ENCODE measurements around the gene MTA3. TPM values are rescaled to one million over a fixed set of nuclear protein-coding genes. Genes with fewer than 3 reads are reported as not detected.
"Not testable (repeated sequence)": the region's sequence is repeated elsewhere in the genome, so short reads cannot be mapped to it uniquely, and the experiment has no call there.

Gene MTA3
- total and polyA plus RNA-seq, 11 donors, result 11.9 to 31.8 (median 23.3) TPM

DNA sequence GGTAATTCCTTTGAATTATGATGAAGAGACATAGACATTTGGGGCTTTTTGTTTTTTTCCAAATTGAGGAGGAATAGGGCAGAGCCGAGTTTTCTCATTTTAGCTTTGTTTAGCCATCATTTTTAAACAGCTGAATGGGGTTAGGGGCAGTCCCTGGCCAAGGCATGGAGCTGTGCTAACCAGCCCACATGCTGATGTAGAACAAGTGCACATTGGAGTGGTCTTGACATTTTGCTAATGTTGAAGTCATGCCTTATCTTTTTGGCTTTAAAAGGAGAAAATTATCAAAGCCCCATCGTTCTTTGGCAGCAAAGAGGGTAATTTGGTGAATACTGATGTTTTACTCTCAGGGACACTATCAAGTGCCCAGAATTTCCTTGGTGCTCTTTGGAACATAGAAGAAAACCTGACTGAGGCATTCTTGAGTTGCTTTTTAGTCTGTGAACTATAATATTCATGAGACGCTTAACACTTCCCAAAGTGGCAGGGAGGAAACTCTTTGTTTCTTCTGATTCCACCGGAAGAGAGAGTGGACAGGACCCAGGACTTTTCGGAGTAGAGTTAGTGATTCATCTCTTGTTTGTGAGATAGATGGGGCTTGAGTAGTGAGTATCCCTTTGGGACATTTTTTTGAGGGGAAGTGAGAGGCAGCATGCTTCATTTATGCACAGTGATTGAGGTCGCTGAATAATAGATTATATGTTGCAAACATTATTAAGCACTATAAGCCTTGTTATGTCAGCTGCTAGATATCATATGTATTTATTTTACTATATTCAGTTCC, 45.0 kb downstream of the MTA3 start:
- WGBS, 4 donors, result 65 to 74% (median 67%) methylated on average over 6 of the region's 6 CpGs
- Histone ChIP-seq H3K27me3 (no peaks in the 10 kb centered on the region), H3K4me3 (no peak overlapping the region), H3K9me3 (no peaks in the 10 kb centered on the region), H3K36me3 (peaks cover 0 to 56% (median 26%) of the 10 kb centered on the region in 9 donors), H3K27ac (peak overlapping the region in 1 of 12 donors; percentile 10), H3K4me1 (peaks cover 0 to 10% (median 0%) of the 10 kb centered on the region in 12 donors)
- DNase-seq (no peak), ATAC-seq (peak in 1 of 4 donors; percentile 36)
- no peak for TF ChIP-seq POLR2A (IDR thresholded peaks at IDR 0.05)
- TF ChIP-seq, protein P1, sequence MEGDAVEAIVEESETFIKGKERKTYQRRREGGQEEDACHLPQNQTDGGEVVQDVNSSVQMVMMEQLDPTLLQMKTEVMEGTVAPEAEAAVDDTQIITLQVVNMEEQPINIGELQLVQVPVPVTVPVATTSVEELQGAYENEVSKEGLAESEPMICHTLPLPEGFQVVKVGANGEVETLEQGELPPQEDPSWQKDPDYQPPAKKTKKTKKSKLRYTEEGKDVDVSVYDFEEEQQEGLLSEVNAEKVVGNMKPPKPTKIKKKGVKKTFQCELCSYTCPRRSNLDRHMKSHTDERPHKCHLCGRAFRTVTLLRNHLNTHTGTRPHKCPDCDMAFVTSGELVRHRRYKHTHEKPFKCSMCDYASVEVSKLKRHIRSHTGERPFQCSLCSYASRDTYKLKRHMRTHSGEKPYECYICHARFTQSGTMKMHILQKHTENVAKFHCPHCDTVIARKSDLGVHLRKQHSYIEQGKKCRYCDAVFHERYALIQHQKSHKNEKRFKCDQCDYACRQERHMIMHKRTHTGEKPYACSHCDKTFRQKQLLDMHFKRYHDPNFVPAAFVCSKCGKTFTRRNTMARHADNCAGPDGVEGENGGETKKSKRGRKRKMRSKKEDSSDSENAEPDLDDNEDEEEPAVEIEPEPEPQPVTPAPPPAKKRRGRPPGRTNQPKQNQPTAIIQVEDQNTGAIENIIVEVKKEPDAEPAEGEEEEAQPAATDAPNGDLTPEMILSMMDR (IDR thresholded peaks at IDR 0.05), result no peak
- intact Hi-C loops (cut with DNase I), result no loop called here

DNA sequence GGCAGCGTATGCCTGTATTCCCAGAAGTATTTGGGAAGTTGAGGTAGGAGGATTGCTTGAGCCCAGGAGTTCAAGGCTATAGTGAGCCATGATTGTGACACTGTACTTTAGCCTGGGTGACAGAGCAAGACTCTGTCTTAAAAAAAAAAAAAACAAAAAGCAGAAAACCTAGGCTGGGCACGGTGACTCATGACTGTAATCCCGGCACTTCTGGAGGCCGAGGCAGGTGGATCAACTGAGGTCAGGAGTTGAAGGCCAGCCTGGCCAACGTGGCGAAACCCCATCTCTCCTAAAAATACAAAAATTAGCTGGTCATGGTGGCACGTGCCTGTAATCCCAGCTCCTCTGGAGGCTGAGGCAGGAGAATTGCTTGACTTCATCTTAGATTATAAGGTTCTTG, 46.4 kb downstream of the MTA3 start:
- no peak for ATAC-seq
- H3K4me3 ChIP-seq, result no peak overlapping the region
- H3K36me3 ChIP-seq, result peaks cover 0 to 50% (median 18%) of the 10 kb centered on the region in 9 donors

DNA sequence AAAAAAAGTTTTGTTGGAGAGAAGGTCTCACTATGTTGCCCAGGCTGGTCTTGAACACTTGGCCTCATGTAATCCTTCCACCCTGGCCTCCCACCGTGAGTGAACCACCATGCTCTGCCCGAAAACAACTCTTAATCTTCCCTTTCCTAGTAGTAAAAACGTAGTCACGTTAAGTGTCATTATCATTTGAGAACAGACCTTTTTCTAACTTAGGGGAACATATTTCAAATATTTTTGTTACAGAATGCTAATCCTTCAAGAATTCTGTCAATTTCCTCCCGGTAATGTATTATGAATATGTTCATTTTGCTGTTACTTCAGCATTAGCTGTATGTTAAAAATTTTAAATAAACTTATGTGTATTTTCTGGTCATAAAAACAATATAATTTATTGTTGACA, 49.7 kb downstream of the MTA3 start:
- ATAC-seq, result no peak
- Histone ChIP-seq H3K27ac (no peak overlapping the region), H3K4me3 (no peak overlapping the region), H3K9me3 (no peaks in the 10 kb centered on the region), H3K36me3 (peaks cover 0 to 43% (median 18%) of the 10 kb centered on the region in 9 donors), H3K4me1 (peaks cover 0 to 13% (median 0%) of the 10 kb centered on the region in 12 donors), H3K27me3 (no peaks in the 10 kb centered on the region)
- no peak for TF ChIP-seq POLR2A (IDR thresholded peaks at IDR 0.05)
- TF ChIP-seq, protein P1 (IDR thresholded peaks at IDR 0.05), result no peak
- DNase-seq, result no peak
- intact Hi-C loops (cut with DNase I), result no loop called here
- 90 to 95% (median 93%) methylated on average over 5 of the region's 5 CpGs for WGBS, 4 donors

More for the DNA sequence above, 46.4 kb downstream of the MTA3 start:
- intact Hi-C loops (cut with DNase I), result no loop called here
- Histone ChIP-seq H3K4me1 (peaks cover 0 to 16% (median 0%) of the 10 kb centered on the region in 12 donors), H3K27me3 (no peaks in the 10 kb centered on the region), H3K9me3 (no peaks in the 10 kb centered on the region), H3K27ac (no peak overlapping the region)
- no peak for DNase-seq
- 94 to 97% (median 94%) methylated on average over 7 of the region's 7 CpGs for WGBS, 4 donors
- TF ChIP-seq POLR2A (IDR thresholded peaks at IDR 0.05), result no peak
- TF ChIP-seq, protein P1 (IDR thresholded peaks at IDR 0.05), result no peak

DNA sequence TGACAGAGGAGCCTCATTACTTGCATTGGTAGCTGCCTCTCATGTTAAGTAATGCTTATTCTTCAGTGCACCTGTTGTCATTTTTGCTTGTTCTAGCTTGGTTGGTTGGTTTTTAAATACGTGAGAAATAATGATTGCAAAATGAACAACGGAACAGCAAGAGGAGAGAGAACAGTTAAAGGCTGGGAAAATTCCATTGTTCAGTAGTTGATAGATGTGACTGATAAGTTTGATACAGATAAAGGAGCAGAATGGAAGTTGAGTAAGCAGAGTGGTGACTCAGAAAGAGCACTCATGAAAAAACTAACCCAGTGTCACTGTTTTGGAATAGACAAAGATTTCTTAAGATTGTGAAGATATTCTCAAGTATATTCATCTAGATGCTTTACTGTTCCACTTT, 50.5 kb downstream of the MTA3 start:
- no peak overlapping the region for H3K27ac ChIP-seq
- no peak for TF ChIP-seq POLR2A (IDR thresholded peaks at IDR 0.05)
- TF ChIP-seq, protein P1 (IDR thresholded peaks at IDR 0.05), result no peak
- no peaks in the 10 kb centered on the region for H3K27me3 ChIP-seq
- peaks cover 0 to 6% (median 0%) of the 10 kb centered on the region in 12 donors for H3K4me1 ChIP-seq
- peaks cover 0 to 43% (median 16%) of the 10 kb centered on the region in 9 donors for H3K36me3 ChIP-seq
- H3K4me3 ChIP-seq, result no peak overlapping the region
- ATAC-seq, result no peak
- intact Hi-C loops (cut with DNase I), result no loop called here
- 80 to 88% (median 84%) methylated on average over 2 of the region's 2 CpGs for WGBS, 4 donors
- no peaks in the 10 kb centered on the region for H3K9me3 ChIP-seq
- DNase-seq, result no peak

DNA sequence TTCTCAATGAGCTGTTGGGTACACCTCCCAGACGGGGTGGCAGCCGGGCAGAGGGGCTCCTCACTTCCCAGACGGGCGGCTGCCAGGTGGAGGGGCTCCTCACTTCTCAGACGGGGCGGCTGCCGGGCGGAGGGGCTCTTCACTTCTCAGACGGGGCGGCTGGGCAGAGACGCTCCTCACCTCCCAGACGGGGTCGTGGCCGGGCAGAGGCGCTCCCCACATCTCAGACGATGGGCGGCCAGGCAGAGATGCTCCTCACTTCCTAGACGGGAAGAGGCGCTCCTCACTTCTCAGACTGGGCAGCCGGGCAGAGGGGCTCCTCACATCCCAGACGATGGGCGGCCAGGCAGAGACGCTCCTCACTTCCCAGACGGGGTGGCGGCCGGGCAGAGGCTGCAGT, 53.2 kb downstream of the MTA3 start:
- ATAC-seq; intact Hi-C loops (cut with DNase I): not testable (repeated sequence)

More for the DNA sequence above, 53.2 kb downstream of the MTA3 start:
- H3K27ac ChIP-seq, H3K9me3 ChIP-seq, H3K4me1 ChIP-seq, H3K27me3 ChIP-seq, DNase-seq, H3K4me3 ChIP-seq: not testable (repeated sequence)
- peaks cover 0 to 24% (median 5%) of the 10 kb centered on the region in 9 donors for H3K36me3 ChIP-seq
- WGBS, 4 donors, result 93 to 100% (median 96%) methylated on average over 4 to 21 of the region's 26 CpGs
